Loucy (cell line): ENCODE data around the gene FEV.

Source experiments
- EZH2phosphoT487 ChIP-seq: fragments of 200-600 bp; IDR thresholded peaks from 2 replicates; pipeline ENCODE4 v1.6.1; 2018; ENCODE audit warnings: antibody characterized with exemption, mild to moderate bottlenecking, moderate library complexity, borderline replicate concordance
- TF ChIP-seq, protein P1 (sequence below): fragments of 200-600 bp; sonication (generic); conservative IDR thresholded peaks from 2 replicates; pipeline ENCODE4 v1.5.1; 2014; ENCODE audit warnings: mild to moderate bottlenecking, antibody characterized with exemption, low read length

DNA sequence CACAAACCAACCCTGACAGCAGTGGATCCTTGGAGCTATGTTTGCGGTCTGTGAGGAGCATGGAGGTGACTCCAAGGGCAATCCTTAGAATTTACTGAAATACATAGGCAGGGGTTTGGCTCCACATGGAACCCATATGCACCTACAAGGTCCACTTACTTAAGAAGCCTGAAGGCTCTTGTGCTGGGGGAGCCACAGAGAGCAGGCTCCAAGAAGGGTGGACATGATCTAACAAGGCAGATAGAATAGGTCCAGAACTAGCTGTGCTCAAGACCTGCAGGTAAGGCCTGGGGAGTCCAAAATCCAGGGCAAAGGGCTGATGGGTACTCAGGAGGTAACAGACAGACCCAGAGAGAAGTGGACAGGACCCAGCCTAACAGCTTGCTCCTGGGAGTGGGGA is 26.7 kb downstream of the FEV start:
- TF ChIP-seq, protein P1, sequence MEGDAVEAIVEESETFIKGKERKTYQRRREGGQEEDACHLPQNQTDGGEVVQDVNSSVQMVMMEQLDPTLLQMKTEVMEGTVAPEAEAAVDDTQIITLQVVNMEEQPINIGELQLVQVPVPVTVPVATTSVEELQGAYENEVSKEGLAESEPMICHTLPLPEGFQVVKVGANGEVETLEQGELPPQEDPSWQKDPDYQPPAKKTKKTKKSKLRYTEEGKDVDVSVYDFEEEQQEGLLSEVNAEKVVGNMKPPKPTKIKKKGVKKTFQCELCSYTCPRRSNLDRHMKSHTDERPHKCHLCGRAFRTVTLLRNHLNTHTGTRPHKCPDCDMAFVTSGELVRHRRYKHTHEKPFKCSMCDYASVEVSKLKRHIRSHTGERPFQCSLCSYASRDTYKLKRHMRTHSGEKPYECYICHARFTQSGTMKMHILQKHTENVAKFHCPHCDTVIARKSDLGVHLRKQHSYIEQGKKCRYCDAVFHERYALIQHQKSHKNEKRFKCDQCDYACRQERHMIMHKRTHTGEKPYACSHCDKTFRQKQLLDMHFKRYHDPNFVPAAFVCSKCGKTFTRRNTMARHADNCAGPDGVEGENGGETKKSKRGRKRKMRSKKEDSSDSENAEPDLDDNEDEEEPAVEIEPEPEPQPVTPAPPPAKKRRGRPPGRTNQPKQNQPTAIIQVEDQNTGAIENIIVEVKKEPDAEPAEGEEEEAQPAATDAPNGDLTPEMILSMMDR: no peak
- no peak for TF ChIP-seq EZH2phosphoT487
